ENCODE measurements around the gene KCNQ1. TPM values are rescaled to one million over a fixed set of nuclear protein-coding genes. Genes with fewer than 3 reads are reported as not detected.
A peak's percentile ranks its signal among the peaks of the same experiment; 100 is the strongest.

KCNQ1 gene
- total and polyA plus RNA-seq, 2 of the 13 experiments (the other 11 are each of a cell fraction or from before 2014, with no cell fraction given) = 0.02 to 0.08 TPM

GRCh38 chr11:2400069-2400761 is 44.6 kb upstream of the KCNQ1 start, which contains the start of gene TSSC4 (continued):
- TF ChIP-seq ZHX2 (IDR thresholded peaks at IDR 0.05; ENCODE audit: low read depth) (peak; percentile 99), ZHX2 (CRISPR knock-in tag; IDR thresholded peaks at IDR 0.05; ENCODE audit: borderline replicate concordance) (no peak), TFDP1 (CRISPR knock-in tag; IDR thresholded peaks at IDR 0.05; ENCODE audit: borderline replicate concordance) (peak; percentile 66; the same call in 1 of the 2 replicates), TARDBP (CRISPR knock-in tag; IDR thresholded peaks at IDR 0.05) (peak; percentile 76; the same call in 1 of the 2 replicates), POLR2AphosphoS5 (IDR thresholded peaks at IDR 0.05; ENCODE audit: low read depth, low read length) (peak; percentile 81), AKAP8 (CRISPR knock-in tag; IDR thresholded peaks at IDR 0.05) (0 out of 2 replicates have a peak, but pooled peaks have one; percentile 69), ZSCAN29 (CRISPR knock-in tag; conservative IDR thresholded peaks at IDR 0.05) (peak; percentile 45; the same call in 1 of the 2 replicates), FOXP4 (CRISPR knock-in tag; IDR thresholded peaks at IDR 0.05) (peak; percentile 77), KLF13 (CRISPR knock-in tag; IDR thresholded peaks at IDR 0.05) (peak; percentile 90; the same call in 1 of the 2 replicates), CHCHD3 (CRISPR knock-in tag; IDR thresholded peaks at IDR 0.05) (0 out of 2 replicates have a peak, but pooled peaks have one; percentile 66), PHF20 (CRISPR knock-in tag; IDR thresholded peaks at IDR 0.05) (peak; percentile 93)
- TF ChIP-seq, protein P1, sequence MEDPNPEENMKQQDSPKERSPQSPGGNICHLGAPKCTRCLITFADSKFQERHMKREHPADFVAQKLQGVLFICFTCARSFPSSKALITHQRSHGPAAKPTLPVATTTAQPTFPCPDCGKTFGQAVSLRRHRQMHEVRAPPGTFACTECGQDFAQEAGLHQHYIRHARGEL (CRISPR knock-in tag; IDR thresholded peaks at IDR 0.05) = no peak

All from HepG2 (cell line).